HG03469 (cell line): Measurements from ENCODE around the gene ENPP4.
"Not testable (repeated sequence)": the region's sequence is repeated elsewhere in the genome, so short reads cannot be mapped to it uniquely, and the experiment has no call there.

Experiments
- ATAC-seq: cut with Tn5 transposase; IDR thresholded peaks from one replicate; pipeline ENCODE4 v1.9.1; 2021; ENCODE audit warnings: mild to moderate bottlenecking, moderate library complexity, moderate number of reproducible peaks; ENCODE audit not compliant: unreplicated experiment

The ENPP4 gene

GRCh38 chr6:46129291-46129628, 529 bp upstream of the ENPP4 start:
- ATAC-seq: no peak

- no peak for ATAC-seq
Observed at GRCh38 chr6:46130666-46131065, 877 bp downstream of the ENPP4 start.

GRCh38 chr6:46131291-46131690, 1.5 kb downstream of the ENPP4 start:
- ATAC-seq: not testable (repeated sequence)

- ATAC-seq: no peak
Observed at GRCh38 chr6:46134216-46134615, 4.4 kb downstream of the ENPP4 start.

- no peak for ATAC-seq
Observed at GRCh38 chr6:46135176-46135575, 5.4 kb downstream of the ENPP4 start.

GRCh38 chr6:46136831-46137230, 7.0 kb downstream of the ENPP4 start:
- no peak for ATAC-seq

- ATAC-seq: no peak
Observed at GRCh38 chr6:46137387-46137786, 7.6 kb downstream of the ENPP4 start.

- peak; percentile 70 for ATAC-seq
Observed at GRCh38 chr6:46138281-46138680, 8.5 kb downstream of the ENPP4 start.

GRCh38 chr6:46144270-46144669, 14.5 kb downstream of the ENPP4 start:
- ATAC-seq: no peak

- ATAC-seq: not testable (repeated sequence)
Observed at GRCh38 chr6:46149066-46149465, 19.3 kb downstream of the ENPP4 start.

- ATAC-seq: no peak
Observed at GRCh38 chr6:46156701-46157100, 26.9 kb downstream of the ENPP4 start.

- ATAC-seq: no peak
Observed at GRCh38 chr6:46159229-46159628, 29.4 kb downstream of the ENPP4 start.

- ATAC-seq: no peak
Observed at GRCh38 chr6:46160102-46160501, 30.3 kb downstream of the ENPP4 start.

GRCh38 chr6:46170357-46171289, 40.8 kb downstream of the ENPP4 start, which contains the start of gene ENPP5:
TSS of gene ENPP5 (minus strand) at chr6:46170980. CDS start at chr6:46168262, 2,718 bp downstream.
- peak; percentile 74 for ATAC-seq

GRCh38 chr6:46172176-46172575, 42.4 kb downstream of the ENPP4 start:
- ATAC-seq: no peak

- no peak for ATAC-seq
Observed at GRCh38 chr6:46174904-46175303, 45.1 kb downstream of the ENPP4 start.

GRCh38 chr6:46175446-46175845, 45.7 kb downstream of the ENPP4 start:
- ATAC-seq: peak; percentile 62

- ATAC-seq: no peak
Observed at GRCh38 chr6:46175976-46176375, 46.2 kb downstream of the ENPP4 start.

- ATAC-seq: no peak
Observed at GRCh38 chr6:46184114-46184513, 54.3 kb downstream of the ENPP4 start.

GRCh38 chr6:46186583-46186982, 56.8 kb downstream of the ENPP4 start:
- no peak for ATAC-seq

- no peak for ATAC-seq
Observed at GRCh38 chr6:46189726-46190125, 59.9 kb downstream of the ENPP4 start.

- ATAC-seq: no peak
Observed at GRCh38 chr6:46190889-46191288, 61.1 kb downstream of the ENPP4 start.

- ATAC-seq: no peak
Observed at GRCh38 chr6:46191961-46192360, 62.2 kb downstream of the ENPP4 start.
